ENCODE data around the gene XCL2. TPM values are rescaled to one million over a fixed set of nuclear protein-coding genes. Genes with fewer than 3 reads are reported as not detected.
"Not testable (repeated sequence)": the region's sequence is repeated elsewhere in the genome, so short reads cannot be mapped to it uniquely, and the experiment has no call there.

Gene XCL2
- total RNA-seq, 1 donor from 2014 or later: not detected

GRCh38 chr1:168550971-168551370 lies 7.2 kb upstream of the XCL2 start:
- Mint-ChIP-seq H3K9me3 (ENCODE audit: low read depth) (peaks cover 17% of the 10 kb centered on the region), H3K4me3 (ENCODE audit: low read depth) (no peak overlapping the region), H3K27ac (no peak overlapping the region), H3K4me1 (ENCODE audit: low read depth) (peaks cover 16% of the 10 kb centered on the region), H3K36me3 (ENCODE audit: insufficient read depth) (peaks cover 5% of the 10 kb centered on the region), H3K27me3 (no peaks in the 10 kb centered on the region)
- TF ChIP-seq CTCF (IDR thresholded peaks at IDR 0.05; ENCODE audit: unreplicated experiment): no peak
- DNase-seq (ENCODE audit: low spot score, unreplicated experiment): no peak

DNA sequence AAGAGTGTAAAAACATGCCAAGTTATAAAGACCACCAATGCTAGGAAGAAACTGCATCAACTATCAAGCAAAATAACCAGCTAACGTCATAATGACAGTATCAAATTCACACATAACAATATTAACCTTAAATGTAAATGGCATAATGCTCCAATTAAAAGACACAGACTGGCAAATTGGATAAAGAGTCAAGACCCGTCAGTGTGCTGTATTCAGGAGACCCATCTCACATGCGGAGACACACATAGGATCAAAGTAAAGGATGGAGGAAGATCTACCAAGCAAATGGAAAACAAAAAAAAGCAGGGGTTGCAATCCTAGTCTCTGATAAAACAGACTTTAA lies 2.7 kb upstream of the XCL2 start:
- H3K9me3 Mint-ChIP-seq (ENCODE audit: low read depth): peaks cover 17% of the 10 kb centered on the region
- not testable (repeated sequence) for H3K36me3 Mint-ChIP-seq (ENCODE audit: insufficient read depth); DNase-seq (ENCODE audit: low spot score, unreplicated experiment); H3K27me3 Mint-ChIP-seq; H3K4me1 Mint-ChIP-seq (ENCODE audit: low read depth); H3K4me3 Mint-ChIP-seq (ENCODE audit: low read depth); H3K27ac Mint-ChIP-seq

DNA sequence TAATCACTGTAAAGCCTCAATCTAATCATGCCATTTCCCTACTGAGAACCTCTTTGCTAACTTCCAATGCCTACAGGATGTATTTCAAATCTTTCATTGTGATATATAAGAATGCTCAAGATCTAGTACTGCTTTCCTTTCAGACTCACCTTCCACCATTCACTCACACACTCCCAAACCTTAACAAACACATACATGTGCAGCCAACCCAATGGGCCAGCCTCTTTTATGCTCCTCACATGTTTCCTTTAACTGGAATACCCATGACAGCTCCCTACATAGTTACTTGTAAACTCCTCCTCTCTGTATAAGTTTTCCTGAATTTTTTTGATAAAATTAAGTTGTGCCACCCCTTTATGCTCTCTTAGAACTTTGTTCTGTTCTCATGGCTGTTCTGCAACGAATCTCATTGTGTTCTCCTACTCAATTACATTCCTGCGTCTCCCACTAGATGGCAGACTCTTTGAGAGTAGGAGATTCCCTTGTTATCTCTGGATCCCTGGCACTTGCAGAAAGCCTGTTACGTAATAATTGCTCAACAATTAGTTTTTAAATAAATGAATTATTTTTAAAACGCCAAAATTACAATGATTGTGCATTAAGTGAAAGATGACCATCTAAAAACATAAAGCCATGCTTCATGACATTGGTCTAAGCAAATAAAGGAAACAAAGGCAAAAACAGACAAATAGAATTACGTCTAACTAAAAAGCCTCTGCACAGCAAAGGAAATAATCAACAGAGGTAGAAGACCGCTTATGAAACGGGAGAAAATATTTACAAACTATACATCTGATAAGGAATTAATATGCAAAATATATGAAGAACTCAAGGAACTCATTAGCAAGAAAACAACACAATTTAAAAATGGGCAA lies 2.1 kb upstream of the XCL2 start:
- H3K36me3 Mint-ChIP-seq (ENCODE audit: insufficient read depth); H3K4me3 Mint-ChIP-seq (ENCODE audit: low read depth); H3K4me1 Mint-ChIP-seq (ENCODE audit: low read depth); H3K27ac Mint-ChIP-seq; H3K27me3 Mint-ChIP-seq; DNase-seq (ENCODE audit: low spot score, unreplicated experiment): not testable (repeated sequence)
- TF ChIP-seq CTCF (IDR thresholded peaks at IDR 0.05; ENCODE audit: unreplicated experiment): peak; percentile 60
- peaks cover 17% of the 10 kb centered on the region for H3K9me3 Mint-ChIP-seq (ENCODE audit: low read depth)

- H3K27me3 Mint-ChIP-seq; H3K4me3 Mint-ChIP-seq (ENCODE audit: low read depth); H3K36me3 Mint-ChIP-seq (ENCODE audit: insufficient read depth); DNase-seq (ENCODE audit: low spot score, unreplicated experiment); H3K27ac Mint-ChIP-seq; H3K4me1 Mint-ChIP-seq (ENCODE audit: low read depth): not testable (repeated sequence)
- H3K9me3 Mint-ChIP-seq (ENCODE audit: low read depth): peaks cover 11% of the 10 kb centered on the region
These were observed 819 bp downstream of the XCL2 start for GRCh38 chr1:168542978-168543377.

GRCh38 chr1:168540798-168541197 lies 3.0 kb downstream of the XCL2 start:
- H3K4me3 Mint-ChIP-seq (ENCODE audit: low read depth); H3K4me1 Mint-ChIP-seq (ENCODE audit: low read depth); H3K36me3 Mint-ChIP-seq (ENCODE audit: insufficient read depth); DNase-seq (ENCODE audit: low spot score, unreplicated experiment); H3K27me3 Mint-ChIP-seq; H3K9me3 Mint-ChIP-seq (ENCODE audit: low read depth); H3K27ac Mint-ChIP-seq: not testable (repeated sequence)

DNA sequence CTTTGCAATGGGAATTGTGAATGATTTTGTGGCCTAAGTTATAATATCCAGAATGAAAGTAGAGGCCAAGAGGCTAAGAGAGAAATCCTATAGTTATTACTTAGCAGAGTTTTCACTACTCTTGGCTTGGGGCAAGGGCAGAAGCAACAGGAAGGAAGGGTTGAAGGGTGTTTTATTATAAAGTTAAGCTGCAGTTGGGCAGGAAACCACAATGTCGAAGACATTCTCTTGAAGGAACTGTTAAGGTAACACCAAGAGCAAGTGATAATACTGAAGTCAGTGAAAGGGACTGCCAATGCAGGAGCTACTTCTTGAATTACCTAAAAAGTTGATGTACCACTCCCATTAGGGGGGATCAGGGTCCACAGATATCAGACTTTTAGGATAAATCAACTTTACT lies 8.3 kb downstream of the XCL2 start:
- no peaks in the 10 kb centered on the region for H3K36me3 Mint-ChIP-seq (ENCODE audit: insufficient read depth)
- H3K4me3 Mint-ChIP-seq (ENCODE audit: low read depth): no peak overlapping the region
- H3K9me3 Mint-ChIP-seq (ENCODE audit: low read depth): no peaks in the 10 kb centered on the region
- no peak for DNase-seq (ENCODE audit: low spot score, unreplicated experiment)
- H3K4me1 Mint-ChIP-seq (ENCODE audit: low read depth): no peaks in the 10 kb centered on the region
- no peak overlapping the region for H3K27ac Mint-ChIP-seq
- no peaks in the 10 kb centered on the region for H3K27me3 Mint-ChIP-seq
- TF ChIP-seq CTCF (IDR thresholded peaks at IDR 0.05; ENCODE audit: unreplicated experiment): no peak

All from progenitor cell of endocrine pancreas (in vitro differentiated cells).